HG03342 (cell line): ENCODE results near the gene TIMP2.

Experiments used
- ATAC-seq: cut with Tn5 transposase; IDR thresholded peaks from one replicate; pipeline ENCODE4 v1.9.1; 2021; ENCODE audit warnings: mild to moderate bottlenecking, moderate library complexity; ENCODE audit not compliant: unreplicated experiment

TIMP2 gene

DNA sequence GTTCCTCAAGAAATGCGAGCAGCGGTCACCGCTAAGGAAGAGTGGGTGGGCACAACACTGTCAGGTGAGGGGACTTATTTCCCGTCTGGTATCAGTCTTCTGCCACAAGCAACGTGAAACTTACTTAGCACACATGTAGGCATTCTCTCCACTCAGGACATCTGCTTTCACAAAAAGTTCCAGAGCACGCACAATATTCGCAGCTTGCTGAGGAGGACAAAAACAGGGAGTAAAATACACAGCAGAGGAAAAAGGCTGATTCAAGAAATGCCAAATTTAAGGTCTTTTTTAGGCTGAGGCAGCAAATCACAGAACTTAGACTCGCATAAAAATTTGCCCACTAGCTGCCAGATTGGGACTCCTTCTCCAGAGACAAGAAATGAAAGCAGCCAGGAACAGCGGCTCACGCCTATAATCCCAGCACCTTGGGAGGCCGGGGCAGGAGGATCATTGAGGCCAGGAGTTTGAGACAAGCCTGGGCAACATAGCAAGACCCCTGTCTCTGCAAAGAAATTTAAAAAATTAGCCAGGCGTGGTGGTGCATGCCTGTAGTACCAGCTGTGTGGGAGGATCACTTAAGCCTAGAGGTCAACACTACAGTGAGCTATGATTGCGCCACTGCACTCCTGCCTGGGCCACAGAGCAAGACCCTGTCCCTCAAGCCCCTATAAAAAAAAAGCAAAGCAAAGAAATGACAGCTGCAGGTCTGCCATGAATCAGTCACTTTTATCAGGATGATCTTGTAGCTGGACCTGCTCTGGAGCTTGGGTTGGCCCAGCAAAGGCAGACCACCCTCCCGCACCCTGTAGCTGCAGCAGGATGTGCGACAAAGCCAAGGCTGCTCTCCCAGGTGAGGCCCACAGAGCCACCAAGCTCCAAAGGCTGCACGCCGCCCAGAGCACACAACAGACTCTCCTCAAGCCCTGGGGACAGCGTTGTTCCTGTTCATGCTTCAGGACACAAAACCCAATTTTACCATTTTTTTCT, 105.1 kb downstream of the TIMP2 start:
- ATAC-seq: no peak

DNA sequence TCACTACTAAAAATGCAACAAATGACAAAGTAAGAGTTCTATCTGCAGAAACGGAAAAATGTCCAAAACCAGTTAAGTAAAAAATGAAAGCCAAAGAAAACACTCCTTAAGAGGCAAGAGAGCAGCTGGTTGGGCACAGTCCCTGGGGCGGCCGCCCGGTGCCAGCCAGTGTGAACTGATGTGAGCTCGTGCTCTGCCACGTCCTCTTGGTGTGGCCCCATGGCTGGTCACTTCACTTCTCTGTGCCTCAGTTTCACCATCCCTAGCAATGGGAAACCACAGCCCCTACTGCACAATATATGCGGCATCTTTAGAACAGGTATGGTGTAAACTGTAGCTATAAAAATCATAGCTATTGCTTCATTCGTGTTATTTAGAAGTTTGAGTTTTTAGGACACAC, 105.8 kb downstream of the TIMP2 start:
- ATAC-seq: no peak

DNA sequence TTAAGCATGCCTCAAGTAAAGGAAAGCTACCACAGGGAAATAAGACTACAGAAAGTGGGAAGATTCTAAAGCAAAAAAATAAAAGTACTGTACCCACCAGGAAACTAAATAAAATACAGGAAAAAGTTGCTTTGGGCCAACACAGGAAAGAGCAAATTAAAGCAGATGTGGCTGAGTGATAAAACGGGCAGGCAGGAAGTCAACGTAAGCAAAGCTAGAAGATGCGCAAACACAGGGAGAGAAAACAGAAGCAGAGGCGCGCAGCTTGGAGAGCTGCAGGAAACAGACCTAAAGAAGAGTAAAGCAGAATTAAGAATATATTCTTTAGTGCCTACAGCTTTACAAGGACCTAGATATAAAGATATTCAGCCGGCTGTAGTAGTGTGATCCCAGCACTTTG, 106.3 kb downstream of the TIMP2 start:
- ATAC-seq: no peak

DNA sequence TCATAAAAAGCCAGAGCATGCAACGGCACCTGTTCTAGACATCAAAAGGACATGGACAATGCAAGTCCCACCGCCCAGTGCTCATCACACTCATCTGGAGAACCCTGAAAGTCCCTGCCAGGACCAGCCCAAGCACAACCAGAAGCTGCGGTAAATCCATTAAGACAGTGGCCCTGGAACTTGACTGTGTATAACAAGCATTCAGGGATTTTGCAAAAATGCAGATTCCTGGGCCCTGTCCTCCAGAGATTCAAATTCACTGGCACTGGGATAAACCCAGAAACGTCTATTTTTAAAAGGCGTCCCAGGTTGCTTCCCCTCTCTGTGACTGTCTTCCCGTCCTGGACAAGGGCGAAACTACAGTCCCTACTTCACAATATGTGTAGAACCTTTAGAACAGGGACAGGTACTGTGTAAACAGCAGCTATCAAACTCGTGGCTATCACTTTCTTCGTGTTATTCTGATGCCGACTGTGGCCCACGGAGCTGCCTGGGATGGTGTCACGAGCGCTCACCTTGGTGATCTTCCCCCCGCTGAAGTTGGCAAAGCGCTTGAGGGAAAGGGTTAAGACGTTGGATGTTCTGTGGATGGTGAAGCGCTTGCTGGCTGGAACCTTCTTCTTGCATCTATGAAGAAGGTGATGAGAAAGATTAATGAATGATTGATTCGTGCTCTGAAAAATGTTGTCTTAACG, 106.9 kb downstream of the TIMP2 start:
- ATAC-seq: no peak

DNA sequence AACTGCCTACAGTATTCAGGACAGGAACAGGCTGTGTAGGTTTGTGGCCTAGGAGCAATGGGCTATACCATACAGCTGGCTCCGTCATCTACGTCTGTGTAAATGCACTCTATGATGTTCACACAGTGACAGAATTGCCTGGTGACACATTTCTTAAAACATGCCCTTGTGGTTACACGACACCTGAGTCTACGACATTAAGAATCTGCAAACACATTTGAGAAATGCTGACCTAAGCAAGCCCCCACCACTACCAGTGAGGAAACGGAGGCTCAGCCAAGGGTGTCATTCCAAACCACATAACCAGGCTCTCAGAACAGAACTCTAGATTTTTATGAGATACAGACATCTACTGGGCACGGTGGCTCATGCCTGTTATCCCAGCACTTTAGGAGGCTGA, 108.1 kb downstream of the TIMP2 start:
- no peak for ATAC-seq

DNA sequence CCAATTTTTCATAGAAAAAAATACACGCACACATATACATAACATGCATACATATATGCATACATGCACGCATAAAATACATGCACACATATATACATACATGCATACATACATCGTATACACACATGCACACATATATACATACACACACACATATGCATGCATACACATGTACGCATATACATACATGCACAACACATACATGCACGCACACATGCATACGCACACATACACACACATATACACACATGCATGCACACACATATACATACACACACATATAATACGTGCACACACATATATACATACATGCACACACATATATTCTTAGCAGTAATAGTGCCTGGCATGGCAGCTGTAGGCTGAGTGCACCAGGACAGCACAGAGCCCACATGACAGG, 109.5 kb downstream of the TIMP2 start:
- no peak for ATAC-seq

DNA sequence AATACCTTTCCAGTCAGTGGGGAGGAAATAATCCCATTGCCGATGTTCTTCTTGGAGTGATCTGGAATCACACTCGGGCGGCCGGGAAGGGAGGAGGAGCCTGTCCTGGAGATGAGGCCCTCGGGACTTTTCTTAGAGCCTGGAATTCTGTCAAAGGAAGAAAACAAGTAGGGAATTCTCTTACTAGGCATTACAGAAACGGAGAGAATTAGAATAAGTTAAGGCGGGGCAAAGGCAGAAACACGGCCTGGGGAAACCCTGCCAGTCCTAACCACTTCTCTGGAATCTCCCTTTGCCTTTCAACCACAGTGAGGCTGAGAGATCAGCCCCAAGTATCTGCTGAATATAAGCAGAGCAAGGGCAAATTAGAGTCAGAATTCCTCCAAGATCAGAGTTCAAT, 112.3 kb downstream of the TIMP2 start:
- no peak for ATAC-seq

DNA sequence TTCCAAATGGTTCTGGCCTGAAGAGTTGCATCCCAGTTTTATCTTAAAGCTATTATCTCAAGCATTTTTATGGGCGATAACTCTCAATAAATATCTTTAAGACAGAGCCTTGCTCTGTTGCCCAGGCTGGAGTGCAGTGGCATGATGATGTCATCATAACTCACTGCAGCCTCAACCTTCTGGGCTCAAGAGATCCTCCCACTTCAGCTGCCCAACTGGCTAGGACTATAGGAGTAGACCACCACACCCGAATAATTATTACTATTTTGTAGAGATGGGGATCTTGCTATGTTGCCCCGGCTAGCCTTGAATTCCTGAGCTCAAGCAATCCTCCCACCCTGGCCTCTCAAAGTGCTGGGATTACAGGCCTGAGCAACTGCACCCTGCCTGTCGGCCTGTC, 117.0 kb downstream of the TIMP2 start:
- ATAC-seq: no peak

DNA sequence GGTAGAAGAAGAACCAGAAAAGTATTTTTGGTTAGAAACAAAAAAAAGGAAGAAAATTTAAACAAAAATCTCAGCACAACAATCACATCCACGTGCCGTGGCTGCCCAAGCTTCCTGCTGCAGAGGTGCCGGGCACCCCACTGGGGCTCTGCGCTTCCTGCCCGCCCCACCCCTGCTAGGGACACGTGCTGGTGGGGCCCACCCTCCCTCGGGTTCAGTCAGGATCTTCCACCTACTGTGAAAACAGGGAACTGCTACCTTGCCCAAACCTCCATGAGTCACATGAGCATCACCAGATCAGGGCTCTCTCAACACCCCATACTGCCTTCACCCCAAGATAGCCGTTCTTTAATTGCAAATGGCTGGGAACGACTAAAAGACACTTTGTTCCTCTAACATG, 118.7 kb downstream of the TIMP2 start:
- ATAC-seq: no peak

DNA sequence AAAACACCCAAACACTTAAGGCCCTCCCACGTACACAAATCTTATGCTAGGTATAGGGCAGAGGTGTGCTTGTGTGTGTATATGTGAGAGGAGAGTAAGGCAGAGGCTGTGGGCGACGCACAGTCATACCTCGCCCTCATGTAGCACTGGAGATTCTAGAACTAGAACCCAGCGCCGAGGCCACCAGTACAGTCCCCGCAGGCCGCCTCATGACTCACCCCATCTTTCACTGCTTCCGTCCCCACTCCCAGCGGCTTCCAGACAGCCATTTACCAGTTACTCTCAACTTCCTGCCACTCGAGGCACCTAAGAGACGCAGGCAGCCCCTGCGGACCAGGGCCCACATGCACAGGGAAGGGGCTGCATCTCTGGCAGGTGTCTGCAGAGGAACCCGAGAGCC, 119.9 kb downstream of the TIMP2 start:
- ATAC-seq: no peak

DNA sequence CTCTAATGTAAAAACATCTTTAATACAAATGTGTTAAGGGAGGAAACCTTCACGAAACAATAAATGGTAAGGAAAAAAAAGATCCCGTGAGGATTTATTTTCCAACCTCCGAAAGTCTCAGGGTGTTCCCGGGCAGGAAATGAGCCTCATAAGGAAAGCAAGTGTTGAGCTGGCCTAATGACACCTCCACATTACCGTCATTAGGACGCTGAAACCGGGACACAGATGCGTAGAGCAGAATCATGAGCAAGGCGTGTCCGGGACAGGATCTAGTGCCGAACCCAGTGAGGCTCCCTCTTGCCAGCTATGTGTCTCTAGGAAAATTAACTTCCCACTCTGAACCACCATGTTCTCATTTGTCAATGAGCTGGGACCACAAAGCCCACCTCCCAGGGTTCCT, 120.4 kb downstream of the TIMP2 start:
- no peak for ATAC-seq

DNA sequence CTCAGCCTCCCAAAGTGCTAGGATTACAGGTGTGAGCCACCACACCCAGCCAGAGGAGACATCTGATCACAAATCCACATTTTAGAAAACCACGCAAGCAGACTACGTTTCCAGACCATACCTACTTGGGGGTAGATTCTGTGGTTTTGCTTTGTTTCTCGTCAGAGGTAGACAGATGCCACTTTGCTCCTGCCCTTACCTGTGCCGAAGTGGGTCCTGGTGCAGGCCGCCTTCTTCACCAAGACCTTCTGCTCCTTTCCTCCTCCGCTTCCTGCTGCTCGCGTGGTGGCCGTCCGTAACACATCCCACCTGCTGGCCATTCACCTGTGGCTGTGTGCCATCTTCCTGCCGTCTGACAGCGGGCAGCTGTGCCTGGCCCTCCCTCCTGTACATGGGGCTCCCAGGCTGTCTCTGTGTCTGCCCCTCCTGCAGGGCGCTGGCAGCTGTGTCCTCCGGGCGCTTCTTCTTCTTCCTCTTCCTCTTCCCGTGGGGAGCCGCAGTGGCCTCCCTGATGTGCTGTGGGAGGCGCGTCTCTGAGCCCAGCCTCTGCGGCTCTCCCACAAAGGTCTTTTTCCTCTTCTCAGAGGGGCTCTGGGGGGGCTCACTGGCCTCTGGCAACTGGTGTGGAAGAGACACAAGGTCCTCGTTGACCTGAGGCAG, 121.9 kb downstream of the TIMP2 start:
- no peak for ATAC-seq
